GF-D8 (cell line): ENCODE data around the gene COL1A2.

Source experiments
- DNase-seq: peaks from one replicate; lab custom pipeline; 2025; lab: John Stamatoyannopoulos, UW

COL1A2 gene

DNA sequence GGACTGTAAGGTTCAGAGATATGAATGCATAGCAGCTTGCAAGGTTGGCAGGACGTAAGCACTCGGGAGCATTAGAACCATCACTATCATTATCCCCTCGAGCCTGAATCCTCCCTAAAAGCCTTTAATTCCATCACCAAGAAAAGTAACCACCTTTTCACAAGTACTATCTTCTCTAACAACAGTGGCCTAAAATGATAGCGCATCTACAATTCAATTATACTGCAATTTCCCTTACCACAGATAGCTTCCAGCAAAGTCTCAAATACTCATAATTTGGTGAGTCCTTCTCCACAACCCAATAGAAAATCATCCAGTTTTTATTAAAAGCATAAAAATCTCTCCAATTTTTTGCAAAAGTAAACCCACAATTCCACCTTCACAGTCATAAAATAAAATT, 42.0 kb downstream of the COL1A2 start:
- DNase-seq = no peak

DNA sequence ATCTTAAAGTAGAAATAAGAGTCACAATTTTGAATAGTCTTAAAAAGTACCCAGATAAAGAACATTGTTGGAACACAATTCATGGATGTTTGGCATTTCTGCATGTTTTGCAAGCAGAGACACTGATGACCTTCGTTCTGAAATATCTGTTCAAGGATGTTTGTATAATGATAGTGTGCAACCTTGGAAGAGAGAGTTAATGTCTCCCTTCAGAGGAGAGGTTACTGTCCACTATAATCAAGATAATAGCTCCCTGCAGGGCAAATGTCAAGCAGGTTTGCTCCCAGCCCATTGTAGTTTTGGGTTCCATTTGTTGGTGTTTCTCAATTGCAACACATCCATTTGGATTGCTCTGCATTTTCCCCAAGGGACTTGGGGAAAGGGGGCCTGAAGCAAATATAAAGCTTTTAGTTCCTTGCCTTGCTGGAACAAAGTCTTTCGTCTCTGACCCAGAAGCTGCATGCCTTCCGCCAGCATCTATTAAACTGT, 45.2 kb downstream of the COL1A2 start:
- no peak for DNase-seq

DNA sequence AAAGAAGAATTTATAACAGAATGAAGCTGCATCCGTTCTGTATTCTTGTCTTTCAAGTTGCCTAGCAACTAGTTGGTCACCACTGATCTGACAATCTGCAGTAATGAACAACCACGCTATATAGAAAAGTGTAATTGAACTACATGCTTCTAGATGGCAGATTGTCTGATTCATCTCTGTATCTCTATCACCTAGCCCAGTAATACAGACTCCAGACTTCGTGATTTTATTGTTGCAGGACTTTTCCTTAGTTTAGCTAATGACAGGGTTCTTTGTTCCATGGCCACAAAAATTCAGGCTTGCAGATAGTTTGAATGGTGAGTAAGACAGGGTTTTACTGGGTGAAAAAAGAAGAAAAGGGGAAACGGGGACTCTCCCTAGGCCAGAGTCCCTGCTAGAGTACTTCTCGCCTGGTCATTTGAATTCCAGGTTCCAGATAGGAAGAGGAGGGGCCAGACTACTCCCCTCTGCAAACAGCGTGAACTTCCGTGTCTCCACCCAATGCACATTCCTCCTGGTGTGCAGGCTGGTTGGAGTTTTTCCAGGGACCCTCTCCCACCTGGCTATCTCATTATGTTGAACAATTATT, 45.9 kb downstream of the COL1A2 start:
- no peak for DNase-seq

- DNase-seq = no peak
Observed at GRCh38 chr7:94441138-94441537, 46.4 kb downstream of the COL1A2 start.

- DNase-seq = no peak
Observed at GRCh38 chr7:94442639-94443038, 47.9 kb downstream of the COL1A2 start.

DNA sequence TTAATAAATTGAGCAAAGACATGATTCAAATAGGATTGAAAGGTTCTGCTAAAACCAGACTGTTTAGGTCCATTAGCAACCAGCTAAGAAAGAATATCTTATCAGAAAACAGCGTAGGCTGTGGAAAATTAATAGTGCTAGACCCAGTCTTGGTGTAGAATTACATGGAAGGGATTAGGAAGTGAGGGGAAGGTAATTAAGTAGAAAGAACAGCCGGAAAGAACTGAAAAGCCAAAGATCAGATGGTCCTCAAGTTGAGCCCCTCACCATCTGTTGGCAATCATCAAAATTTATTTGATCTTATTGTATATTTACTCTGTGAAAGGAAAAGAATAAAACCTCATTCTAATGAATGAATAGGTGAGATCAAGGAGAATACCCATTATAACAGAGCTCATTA, 50.1 kb downstream of the COL1A2 start:
- DNase-seq = no peak

GRCh38 chr7:94445696-94446194, 51.0 kb downstream of the COL1A2 start:
- no peak for DNase-seq

- DNase-seq = no peak
Observed at GRCh38 chr7:94446308-94446707, 51.6 kb downstream of the COL1A2 start.

GRCh38 chr7:94449151-94449725, 54.5 kb downstream of the COL1A2 start:
- no peak for DNase-seq

GRCh38 chr7:94450044-94450697, 55.5 kb downstream of the COL1A2 start:
- DNase-seq = no peak

DNA sequence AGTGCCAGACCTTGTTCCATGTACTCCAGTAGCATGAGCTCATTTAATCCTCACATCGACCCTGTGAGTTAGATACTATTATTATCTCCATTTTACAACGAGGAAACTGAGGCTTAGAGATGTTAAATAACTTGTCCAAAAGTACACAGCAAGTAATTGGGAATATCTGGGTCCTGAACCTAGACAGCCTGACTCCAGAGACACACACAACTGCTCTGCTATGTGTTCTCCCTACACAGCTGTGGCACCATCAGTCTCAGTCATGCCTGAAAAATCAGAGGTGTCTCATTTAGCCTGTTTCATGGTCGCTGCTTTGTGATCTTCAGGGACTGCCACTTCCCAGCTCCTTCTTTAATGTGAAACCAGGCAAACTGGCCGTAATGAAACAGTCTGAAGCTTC, 56.5 kb downstream of the COL1A2 start:
- no peak for DNase-seq

DNA sequence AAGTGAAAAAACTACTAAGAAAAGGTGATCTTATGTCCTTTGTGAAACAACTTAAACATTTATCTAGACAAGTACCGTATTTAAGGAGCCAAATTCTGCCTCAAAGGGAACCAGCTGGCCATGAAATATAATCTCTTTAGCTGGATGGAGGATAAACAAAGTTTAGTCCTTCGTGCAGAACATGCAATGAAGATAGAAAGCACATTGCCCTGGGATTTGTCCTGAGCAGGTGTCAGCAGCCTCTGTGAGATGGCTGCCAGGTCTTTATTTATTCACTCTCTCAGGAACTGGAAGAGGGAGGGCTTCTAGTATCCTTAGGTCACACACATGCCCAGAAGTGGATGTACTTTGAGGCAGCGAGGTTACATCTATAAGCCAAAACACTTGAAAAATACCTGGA, 57.5 kb downstream of the COL1A2 start:
- DNase-seq = no peak

DNA sequence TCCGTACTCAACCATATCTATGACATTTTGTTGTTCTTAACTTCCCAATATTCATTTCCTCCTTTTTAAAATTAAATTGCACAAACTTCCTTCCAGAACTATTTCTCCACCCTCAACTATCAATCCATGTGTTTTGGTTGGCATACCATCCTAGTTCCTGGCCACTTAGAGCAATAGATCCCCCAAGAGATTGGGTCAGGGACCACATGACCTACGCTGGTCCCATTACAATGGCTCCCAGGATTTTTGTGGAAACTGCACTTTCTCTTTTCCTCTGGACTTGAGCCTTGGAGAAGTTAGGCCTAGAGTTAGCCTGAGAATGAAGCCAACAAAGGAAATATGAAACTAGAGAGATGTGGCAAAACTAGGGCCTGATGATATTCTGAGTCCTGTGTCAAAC, 59.2 kb downstream of the COL1A2 start:
- no peak for DNase-seq

DNA sequence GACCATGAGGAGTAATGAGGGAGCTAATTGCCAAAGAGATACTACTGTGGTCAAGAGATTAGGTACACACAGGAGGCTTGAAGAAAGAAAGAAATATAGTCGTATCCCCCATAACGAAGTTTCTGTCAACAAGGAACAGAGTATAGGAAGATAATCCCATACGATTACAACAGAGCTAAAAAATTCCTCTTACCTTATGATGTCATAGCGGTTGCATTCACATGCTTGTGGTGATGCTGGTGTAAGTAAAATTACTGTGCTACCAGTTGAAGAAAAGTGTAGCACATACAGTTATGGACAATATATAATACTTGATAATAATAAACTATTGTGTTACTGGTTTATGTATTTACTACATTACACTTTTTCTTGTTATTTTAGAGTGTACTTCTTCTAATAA, 63.3 kb downstream of the COL1A2 start:
- no peak for DNase-seq

DNA sequence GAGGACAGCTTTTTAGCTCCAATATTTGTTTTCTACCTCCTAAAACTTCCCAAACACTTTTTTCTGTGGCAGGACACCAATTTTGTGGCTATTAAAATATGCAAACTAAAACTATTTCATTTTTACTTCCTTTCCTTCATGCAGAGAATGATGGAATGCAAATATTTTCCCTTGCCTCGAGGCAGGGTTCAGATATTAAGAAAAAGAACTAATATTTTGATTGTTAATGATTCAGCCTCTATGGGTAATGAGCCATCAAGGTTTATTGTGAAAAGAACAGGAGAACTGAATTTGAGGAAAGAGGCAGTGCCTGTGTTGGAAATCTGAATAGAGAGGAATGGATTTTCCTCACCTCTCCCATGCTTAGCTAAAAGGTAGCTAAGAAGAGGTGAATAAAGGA, 71.8 kb downstream of the COL1A2 start:
- DNase-seq = no peak

DNA sequence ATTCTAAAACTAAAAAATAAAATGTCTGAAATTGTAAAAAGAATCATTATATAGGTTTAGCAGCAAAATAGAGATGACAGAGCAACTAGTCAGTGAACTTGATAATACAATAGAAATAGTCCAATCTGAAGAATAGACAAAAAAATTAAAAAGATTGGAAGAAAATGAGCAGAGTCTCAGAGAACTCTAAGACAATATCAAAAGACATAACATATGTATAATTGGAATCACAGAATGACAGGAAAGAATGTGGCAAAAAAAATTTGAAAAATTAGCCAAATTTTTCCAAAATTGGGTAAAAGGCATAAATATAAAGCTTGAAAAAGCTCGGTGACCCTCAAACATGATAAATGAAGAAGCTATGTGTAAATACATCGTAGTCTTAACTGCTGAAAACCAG, 76.9 kb downstream of the COL1A2 start:
- DNase-seq = no peak

GRCh38 chr7:94472608-94473007, 77.9 kb downstream of the COL1A2 start:
- DNase-seq = no peak

- no peak for DNase-seq
Observed at GRCh38 chr7:94476251-94476840, 81.7 kb downstream of the COL1A2 start.

DNA sequence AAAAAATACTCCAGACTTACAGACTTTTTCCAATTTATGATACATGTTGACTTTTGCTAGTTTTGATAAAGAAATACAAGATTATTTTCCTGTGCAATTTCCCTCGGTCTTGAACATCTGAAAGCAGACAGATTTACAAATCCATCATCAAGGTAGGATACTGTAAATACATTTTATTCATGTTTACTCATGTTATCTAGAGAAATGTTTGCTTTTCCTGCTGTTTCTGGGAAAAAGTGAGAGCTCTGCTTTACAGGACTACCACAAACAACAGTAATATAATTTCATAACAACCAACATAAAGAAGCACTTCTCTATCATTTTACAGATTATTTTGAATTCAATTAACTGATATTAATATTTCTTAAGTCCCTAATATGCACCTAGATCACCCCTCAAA, 83.2 kb downstream of the COL1A2 start:
- no peak for DNase-seq

DNA sequence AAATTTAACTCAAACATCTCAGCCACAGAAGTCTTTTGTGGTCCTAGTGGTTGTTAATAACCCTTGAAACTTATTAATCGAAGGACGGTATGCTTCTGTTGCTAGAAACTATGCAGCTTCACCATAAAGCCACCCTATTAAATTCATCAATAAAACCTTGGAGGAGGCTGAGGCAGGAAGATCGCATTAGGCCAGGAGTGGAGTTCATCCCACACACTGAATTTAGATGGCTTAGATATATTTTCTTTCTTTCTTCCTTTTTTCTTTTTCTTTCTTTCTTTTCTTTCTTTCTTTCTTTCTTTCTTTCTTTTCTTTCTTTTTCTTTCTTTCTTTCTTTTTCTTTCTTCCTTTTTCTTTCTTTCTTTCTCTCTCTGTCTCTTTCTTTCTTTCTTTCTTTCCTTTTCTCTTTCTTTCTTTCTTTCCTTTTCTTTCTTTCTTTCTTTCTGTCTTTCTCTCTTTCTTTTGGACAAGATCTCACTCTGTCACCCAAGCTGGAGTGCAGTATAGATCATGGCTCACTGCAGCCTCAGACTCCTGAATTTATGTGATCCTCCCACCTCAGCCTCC, 84.0 kb downstream of the COL1A2 start:
- no peak for DNase-seq
